ENCODE measurements around the gene AHNAK.

The AHNAK gene

GRCh38 chr11:62591448-62592145 lies 45.0 kb upstream of the AHNAK start, which contains the start of gene TUT1 (continued):
- no peak for TF ChIP-seq BCL6B (tag by site-specific recombination; IDR thresholded peaks at IDR 0.05)
- TF ChIP-seq ZNF239 (tag by site-specific recombination; IDR thresholded peaks at IDR 0.05), result no peak
- peak; percentile 24; the same call in 1 of the 2 replicates for TF ChIP-seq KLF1 (tag by site-specific recombination; IDR thresholded peaks at IDR 0.05)
- TF ChIP-seq FEZF1 (tag by site-specific recombination; IDR thresholded peaks at IDR 0.05), result peak; percentile 45; the same call in 1 of the 2 replicates
- TF ChIP-seq ZNF169 (tag by site-specific recombination; IDR thresholded peaks at IDR 0.05), result no peak
- TF ChIP-seq ZNF530 (tag by site-specific recombination; IDR thresholded peaks at IDR 0.05; ENCODE audit: low read depth), result no peak
- TF ChIP-seq ZNF280C (tag by site-specific recombination; IDR thresholded peaks at IDR 0.05), result no peak
- peak; percentile 50 for TF ChIP-seq PATZ1 (tag by site-specific recombination; IDR thresholded peaks at IDR 0.05)
- TF ChIP-seq ZNF585B (tag by site-specific recombination; IDR thresholded peaks at IDR 0.05), result no peak
- no peak for TF ChIP-seq ZSCAN16 (tag by site-specific recombination; IDR thresholded peaks at IDR 0.05)
- TF ChIP-seq ZNF544 (tag by site-specific recombination; IDR thresholded peaks at IDR 0.05), result no peak
- TF ChIP-seq SCRT2 (tag by site-specific recombination; IDR thresholded peaks at IDR 0.05), result peak; percentile 56; the same call in 1 of the 2 replicates
- peak; percentile 47; the same call in 1 of the 2 replicates for TF ChIP-seq ZBTB44 (tag by site-specific recombination; IDR thresholded peaks at IDR 0.05)
- TF ChIP-seq SP3 (tag by site-specific recombination; IDR thresholded peaks at IDR 0.05), result peak; percentile 87
- peak; percentile 45; the same call in 1 of the 2 replicates for TF ChIP-seq ZSCAN23 (tag by site-specific recombination; IDR thresholded peaks at IDR 0.05)
- TF ChIP-seq ZNF19 (tag by site-specific recombination; IDR thresholded peaks at IDR 0.05; ENCODE audit: low read depth), result no peak
- peak; percentile 41; the same call in 1 of the 2 replicates for TF ChIP-seq ZNF366 (tag by site-specific recombination; conservative IDR thresholded peaks at IDR 0.05)
- TF ChIP-seq ZNF335 (tag by site-specific recombination; conservative IDR thresholded peaks at IDR 0.05), result no peak
- TF ChIP-seq WT1 (tag by site-specific recombination; IDR thresholded peaks at IDR 0.05), result no peak
- TF ChIP-seq ZBTB21 (tag by site-specific recombination; IDR thresholded peaks at IDR 0.05), result peak; percentile 91
- TF ChIP-seq ZNF658 (tag by site-specific recombination; IDR thresholded peaks at IDR 0.05), result no peak
- no peak for TF ChIP-seq SALL2 (tag by site-specific recombination; IDR thresholded peaks at IDR 0.05; ENCODE audit: borderline replicate concordance)
- no peak for TF ChIP-seq ZNF146 (tag by site-specific recombination; IDR thresholded peaks at IDR 0.05)
- no peak for TF ChIP-seq ZNF416 (tag by site-specific recombination; IDR thresholded peaks at IDR 0.05)
- no peak for TF ChIP-seq ZNF302 (tag by site-specific recombination; IDR thresholded peaks at IDR 0.05; ENCODE audit: low read depth)
- TF ChIP-seq ZNF280D (tag by site-specific recombination; IDR thresholded peaks at IDR 0.05), result 0 out of 2 replicates have a peak, but pooled peaks have one; percentile 58
- TF ChIP-seq ZBTB6 (tag by site-specific recombination; IDR thresholded peaks at IDR 0.05), result peak; percentile 90
- TF ChIP-seq HOXC10 (CRISPR knock-in tag; IDR thresholded peaks at IDR 0.05), result no peak
- TF ChIP-seq YY1 (tag by site-specific recombination; IDR thresholded peaks at IDR 0.05), result peak; percentile 74
- no peak for TF ChIP-seq ZNF571 (tag by site-specific recombination; IDR thresholded peaks at IDR 0.05)

Data from HEK293 (cell line).